ENCODE measurements around the gene ATG3.
"Not testable (repeated sequence)": the region's sequence is repeated elsewhere in the genome, so short reads cannot be mapped to it uniquely, and the experiment has no call there.

The ATG3 gene

DNA sequence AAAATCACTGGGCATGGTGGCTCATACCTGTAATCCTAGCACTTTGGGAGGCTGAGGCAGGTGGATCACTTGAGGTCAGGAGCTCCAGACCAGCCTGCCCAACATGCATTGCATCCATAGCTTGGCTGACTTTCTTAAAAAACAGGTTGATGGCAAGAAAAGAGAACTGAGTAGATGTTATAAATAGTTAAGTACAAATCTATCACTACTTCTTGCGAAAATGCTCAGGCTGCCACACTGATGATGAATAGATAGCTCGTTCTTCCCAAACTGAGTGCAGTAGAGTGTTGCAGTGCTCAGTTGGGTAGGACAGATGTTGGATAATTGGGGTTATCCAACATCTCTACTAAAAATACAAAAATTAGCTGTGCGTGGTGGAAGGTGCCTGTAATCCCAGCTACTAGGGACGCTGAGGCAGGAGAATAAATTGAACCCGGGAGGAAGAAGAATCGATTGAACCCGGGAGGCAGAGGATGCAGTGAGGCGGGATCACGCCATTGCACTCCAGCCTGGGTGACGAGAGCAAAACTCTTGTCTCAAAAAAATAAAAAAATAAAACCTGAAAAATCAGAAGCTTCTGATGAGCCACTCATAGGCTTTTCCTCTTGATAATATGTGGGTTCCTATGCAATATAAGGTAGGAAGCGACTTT, 63.7 kb downstream of the ATG3 start:
- no peak for DNase-seq

DNA sequence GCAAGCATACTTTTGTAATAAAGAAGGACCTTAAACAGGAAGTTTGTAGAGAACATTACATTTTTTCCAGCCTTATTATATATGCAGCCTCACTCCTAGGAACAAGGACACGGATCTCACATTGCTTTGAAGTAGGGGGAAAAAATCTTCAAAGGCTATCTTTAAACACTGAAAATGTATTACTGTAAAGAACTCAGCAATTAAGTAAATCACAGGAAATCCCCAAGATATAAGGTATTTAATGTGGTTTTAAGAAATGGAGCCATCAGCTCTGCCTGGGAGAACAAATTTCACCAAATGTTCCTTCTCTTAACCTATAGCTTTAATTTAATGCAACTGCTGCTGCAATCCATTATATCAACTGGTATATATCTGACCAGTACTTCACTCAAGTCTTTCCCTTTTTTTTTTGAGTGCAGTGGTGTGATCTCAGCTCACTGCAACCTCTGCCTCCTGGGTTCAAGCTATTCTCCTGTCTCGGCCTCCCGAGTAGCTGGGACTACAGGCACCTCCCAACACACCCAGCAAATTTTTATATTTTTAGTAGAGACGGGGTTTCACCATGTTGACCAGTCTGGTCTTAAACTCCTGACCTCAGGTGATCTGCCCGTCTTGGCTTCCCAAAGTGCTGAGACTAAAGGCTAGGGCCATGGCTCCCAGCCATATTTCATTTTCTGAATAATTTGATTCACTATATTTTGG, 65.2 kb downstream of the ATG3 start:
- no peak for DNase-seq

DNA sequence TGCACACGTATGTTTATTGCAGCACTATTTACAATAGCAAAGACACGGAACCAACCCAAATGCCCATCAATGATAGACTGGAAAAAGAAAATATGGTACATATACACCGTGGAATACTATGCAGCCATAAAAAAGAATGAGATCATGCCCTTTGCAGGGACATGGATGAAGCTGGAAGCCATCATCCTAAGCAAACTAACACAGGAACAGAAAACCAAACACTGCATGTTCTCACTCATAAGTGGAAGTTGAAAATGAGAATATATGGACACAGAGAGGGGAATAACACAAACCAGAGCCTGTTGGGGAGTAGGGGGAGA, 67.4 kb downstream of the ATG3 start:
- not testable (repeated sequence) for DNase-seq

DNA sequence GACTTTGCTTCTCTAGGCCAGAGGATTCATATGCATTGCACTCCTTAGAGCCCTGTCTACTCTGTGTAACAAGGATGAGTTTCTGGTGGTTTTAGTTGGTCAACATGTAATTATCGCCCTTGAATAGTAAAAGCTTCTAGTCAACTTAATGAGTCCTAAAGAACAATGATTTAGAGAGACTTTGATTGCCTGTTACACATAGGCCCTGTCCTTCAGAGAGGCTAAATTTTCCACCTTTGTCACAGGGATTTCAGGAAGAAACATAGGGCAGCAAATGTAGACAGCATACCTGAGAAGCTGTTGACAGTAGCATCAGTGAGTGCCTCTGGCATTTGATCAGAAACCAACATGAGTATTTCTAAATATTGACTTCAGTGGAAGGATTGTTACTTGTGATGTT, 69.6 kb downstream of the ATG3 start:
- DNase-seq = no peak

DNA sequence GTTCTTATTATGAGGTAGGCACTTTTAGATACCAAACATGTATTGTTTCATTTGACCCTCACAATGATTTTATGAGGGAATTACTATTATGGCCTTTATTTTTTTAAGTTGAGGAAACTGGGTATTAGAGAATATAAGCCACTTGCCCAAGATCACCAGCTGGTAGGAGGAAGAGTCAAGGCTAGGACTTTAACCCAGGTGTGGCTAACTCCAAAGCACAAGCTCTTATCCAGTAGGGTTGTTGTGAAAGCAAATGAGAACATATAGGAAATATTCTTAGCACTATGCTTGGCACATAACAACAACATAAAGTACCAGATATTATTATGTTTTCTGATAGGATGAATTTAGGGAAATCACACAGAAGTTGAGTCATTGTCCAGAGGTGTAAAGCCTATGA, 70.4 kb downstream of the ATG3 start:
- no peak for DNase-seq

DNA sequence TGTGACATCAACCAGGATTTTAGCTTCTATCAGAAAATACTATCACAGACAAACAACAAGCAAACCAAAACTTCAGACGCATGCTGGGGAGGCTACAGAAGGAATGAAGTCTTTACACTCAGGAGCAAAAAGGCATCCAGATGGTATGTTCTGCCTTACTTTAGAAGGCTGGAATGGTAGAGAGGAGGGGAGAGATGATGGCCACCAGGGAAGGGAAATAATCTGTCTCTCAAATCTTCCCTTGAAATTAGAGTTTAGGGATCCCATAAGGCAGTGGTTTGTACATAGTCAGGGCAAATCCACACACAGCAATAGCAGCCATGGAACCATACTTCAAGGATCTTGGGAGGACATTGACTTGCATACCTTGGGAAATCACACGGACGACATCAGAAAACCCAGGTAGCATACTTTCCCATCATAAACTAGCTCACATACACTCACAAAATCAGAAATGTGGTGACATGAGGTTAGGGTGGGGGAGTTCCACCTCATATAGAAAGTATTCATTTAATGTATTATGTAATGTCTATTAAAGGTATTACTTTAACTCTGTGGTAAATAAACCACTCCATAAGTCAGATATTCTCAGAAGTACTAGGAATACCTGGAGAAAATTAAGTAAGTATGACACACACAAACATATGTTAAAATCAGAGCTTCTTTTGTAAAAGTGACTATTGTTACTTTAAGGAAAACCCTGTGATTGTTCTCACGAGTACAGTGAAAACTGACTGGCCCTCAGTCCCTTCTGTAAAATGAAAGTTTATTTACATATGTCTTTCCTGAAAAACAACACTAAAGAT, 71.9 kb downstream of the ATG3 start:
- DNase-seq = no peak

DNA sequence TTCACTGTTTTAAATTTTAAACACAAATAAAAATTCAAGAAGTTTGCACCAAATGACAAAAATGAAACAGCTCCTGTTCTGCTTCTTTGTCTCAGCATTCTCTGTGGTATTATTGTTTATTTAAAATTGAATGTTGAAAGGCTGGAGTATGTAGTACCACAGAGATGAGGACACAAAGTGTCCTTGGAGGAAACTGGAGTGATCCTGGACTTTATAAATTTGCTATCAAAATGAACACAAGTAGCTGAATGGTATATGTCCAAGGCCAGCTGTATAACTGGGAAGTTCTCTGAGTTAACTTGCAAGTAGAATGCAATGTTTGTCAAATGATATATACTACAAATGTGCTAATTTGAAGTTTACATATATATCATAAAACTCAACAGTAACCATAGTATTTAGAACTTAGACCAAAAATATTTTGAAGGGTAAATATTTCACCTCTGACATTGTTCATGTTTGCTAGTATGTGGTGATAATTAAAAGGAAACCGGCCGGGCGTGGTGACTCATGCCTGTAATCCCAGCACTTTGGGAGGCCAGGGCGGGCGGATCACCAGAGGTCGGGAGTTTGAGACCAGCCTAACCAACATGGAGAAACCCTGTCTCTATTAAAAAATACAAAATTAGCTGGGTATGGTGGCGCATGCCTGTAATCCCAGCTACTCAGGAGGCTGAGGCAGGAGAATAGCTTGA, 74.8 kb downstream of the ATG3 start:
- no peak for DNase-seq

DNA sequence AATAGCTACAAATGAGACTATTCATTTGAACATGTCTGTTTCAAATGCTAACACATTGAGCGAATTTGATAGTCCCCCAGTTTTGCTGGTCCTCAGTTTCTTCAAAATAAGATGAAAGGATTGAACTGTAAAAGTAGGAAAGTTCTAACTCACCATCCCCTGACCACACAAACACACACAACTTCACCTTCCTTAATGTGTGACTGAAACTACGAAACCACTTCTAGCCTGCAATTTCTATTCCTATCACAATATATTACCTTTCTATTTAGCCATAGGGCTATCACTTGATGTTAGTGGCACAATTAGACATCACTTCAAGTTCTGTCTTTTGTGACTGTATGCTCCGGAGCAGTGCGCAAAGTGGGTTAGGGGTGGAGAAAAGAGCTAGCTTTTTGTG, 77.4 kb downstream of the ATG3 start:
- no peak for DNase-seq

DNA sequence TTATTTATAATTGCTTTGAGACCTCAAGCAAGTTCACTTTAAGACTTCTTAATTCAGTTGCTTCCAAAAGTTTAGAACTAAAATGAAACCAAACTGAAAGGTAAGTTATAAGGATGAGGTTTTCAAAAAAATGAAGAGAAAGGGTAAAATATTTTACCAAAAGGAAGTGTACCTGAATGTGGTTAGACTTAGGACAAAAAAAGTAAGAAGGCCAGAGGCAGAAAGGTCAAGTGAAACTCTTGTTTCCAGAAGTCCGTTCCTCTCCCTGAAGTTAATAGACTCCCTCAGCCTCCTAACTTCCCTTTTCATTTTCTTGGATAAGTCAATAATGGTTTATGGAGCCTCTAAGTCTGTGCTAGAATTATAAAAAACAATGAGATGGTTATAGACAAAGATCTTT, 79.1 kb downstream of the ATG3 start:
- no peak for DNase-seq

Data from NCI-H187 (cell line).